ENCODE results near the gene XRCC4.

- TF ChIP-seq FOXK2 (IDR thresholded peaks at IDR 0.05) (no peak), SP1 (IDR thresholded peaks at IDR 0.05) (no peak), PKNOX1 (IDR thresholded peaks at IDR 0.05) (no peak), LEF1 (IDR thresholded peaks at IDR 0.05; ENCODE audit: borderline replicate concordance) (no peak), BHLHE40 (IDR thresholded peaks at IDR 0.05; ENCODE audit: borderline replicate concordance) (no peak), FOXA1 (IDR thresholded peaks at IDR 0.05) (no peak), HDGF (IDR thresholded peaks at IDR 0.05; ENCODE audit: borderline replicate concordance) (no peak), FOXM1 (IDR thresholded peaks at IDR 0.05; ENCODE audit: borderline replicate concordance) (no peak), ARNT (IDR thresholded peaks at IDR 0.05) (no peak), SUZ12 (IDR thresholded peaks at IDR 0.05) (no peak), ZNF384 (IDR thresholded peaks at IDR 0.05) (no peak)
These were observed 15.3 kb downstream of the XRCC4 start for GRCh38 chr5:83092619-83093018.
